PC-3 (cell line): ENCODE measurements around the gene NAV2. TPM values are rescaled to one million over a fixed set of nuclear protein-coding genes. Genes with fewer than 3 reads are reported as not detected.

ENCODE experiments used
- ATAC-seq: fragments of 200-7000 bp; cut with Tn5 transposase; 2 replicates; pipeline ENCODE4 v1.9.1; 2020; ENCODE audit warnings: mild to moderate bottlenecking, moderate library complexity
- BruUV-seq: library from RNA; stranded (reverse); fragments of 400-500 nt; replicated peaks from 2 replicates; lab custom pipeline; 2021; lab: Mats Ljungman, UMichigan
- CTCF ChIA-PET: fragments of 300-600 bp; sonication (Branson Sonifier 250); formaldehyde crosslinking; loops from one replicate; lab custom pipeline; 2022; ENCODE audit warnings: antibody characterized with exemption; lab: Charles Lee
- POLR2A ChIA-PET: fragments of 300-600 bp; sonication (Branson Sonifier 250); formaldehyde crosslinking; loops from one replicate; lab custom pipeline; 2022; ENCODE audit warnings: antibody characterized with exemption; ENCODE audit not compliant: unreplicated experiment; lab: Charles Lee
- DNase-seq: peaks from one replicate; pipeline ENCODE4 v3.0.0-alpha.2; 2015
- H2AFZ ChIP-seq: fragments of 300-600 bp; sonication (generic); 2 replicates; pipeline ENCODE4 v1.6.0; 2016; ENCODE audit warnings: antibody characterized with exemption, low read length
- H3F3A ChIP-seq: fragments of 300-600 bp; sonication (generic); one replicate; pipeline ENCODE4 v1.6.0; 2017; ENCODE audit warnings: antibody characterized with exemption, low read length, control low read depth, mild to moderate bottlenecking; ENCODE audit not compliant: unreplicated experiment
- H3K27ac ChIP-seq: fragments of 300-600 bp; sonication (generic); 2 replicates; pipeline ENCODE4 v1.5.1; 2016; ENCODE audit warnings: mild to moderate bottlenecking, low read length
- H3K27me3 ChIP-seq: fragments of 300-600 bp; sonication (generic); 2 replicates; pipeline ENCODE4 v1.6.1; 2016; ENCODE audit warnings: low read length, mixed read lengths
- H3K36me3 ChIP-seq: fragments of 300-600 bp; sonication (generic); 2 replicates; pipeline ENCODE4 v1.6.1; 2016; ENCODE audit warnings: low read depth, mixed run types, low read length, mixed read lengths
- H3K4me1 ChIP-seq: fragments of 300-600 bp; sonication (generic); 2 replicates; pipeline ENCODE4 v1.5.1; 2016; ENCODE audit warnings: low read length; ENCODE audit not compliant: insufficient read depth
- H3K4me2 ChIP-seq: fragments of 300-600 bp; sonication (generic); 2 replicates; pipeline ENCODE4 v1.6.0; 2016; ENCODE audit warnings: low read length
- H3K4me3 ChIP-seq: fragments of 300-600 bp; sonication (generic); 2 replicates; pipeline ENCODE4 v1.5.1; 2016; ENCODE audit warnings: mild to moderate bottlenecking, low read length, mixed read lengths
- H3K79me2 ChIP-seq: fragments of 300-600 bp; sonication (generic); 2 replicates; pipeline ENCODE4 v1.6.1; 2017; ENCODE audit warnings: low read length, mixed read lengths
- H3K9ac ChIP-seq: fragments of 300-600 bp; sonication (generic); 2 replicates; pipeline ENCODE4 v1.6.0; 2016; ENCODE audit warnings: mild to moderate bottlenecking, low read length
- H3K9me2 ChIP-seq: fragments of 300-600 bp; sonication (generic); replicated peaks from 2 replicates; pipeline ENCODE4 v1.6.1; 2016; ENCODE audit warnings: mixed run types, low read length, mixed read lengths
- H3K9me3 ChIP-seq: fragments of 300-600 bp; sonication (generic); 2 replicates; pipeline ENCODE4 v1.6.1; 2016; ENCODE audit warnings: low read length, mixed read lengths
- H4K20me1 ChIP-seq: fragments of 300-600 bp; sonication (generic); 2 replicates; pipeline ENCODE4 v1.6.1; 2016; ENCODE audit warnings: low read length, mixed read lengths
- CTCF ChIP-seq: fragments of 300-600 bp; sonication (generic); conservative IDR thresholded peaks from 2 replicates; pipeline ENCODE4 v1.5.1; 2017; ENCODE audit warnings: antibody characterized with exemption, low read depth, mild to moderate bottlenecking, low read length
- EZH2 ChIP-seq: fragments of 300-600 bp; sonication (generic); IDR thresholded peaks from one replicate; pipeline ENCODE4 v1.6.1; 2017; ENCODE audit warnings: antibody characterized with exemption, mild to moderate bottlenecking, low read length; ENCODE audit not compliant: unreplicated experiment
- EZH2phosphoT487 ChIP-seq: fragments of 300-600 bp; sonication (generic); IDR thresholded peaks from 2 replicates; pipeline ENCODE4 v1.6.1; 2018; ENCODE audit warnings: mild to moderate bottlenecking, antibody characterized with exemption, low read length, borderline replicate concordance
- intact Hi-C: fragments of 100-400 bp; cut with micrococcal nuclease; formaldehyde crosslinking; loops from 2 replicates; pipeline ENCODE4 v1.9.0; 2023
- total RNA-seq: library from RNA; depleted of rRNA; stranded (reverse); fragments of >200 nt; gene quantifications from 2 replicates; pipeline ENCODE4 v1.2.3, GENCODE V29; 2014

NAV2 gene
- total RNA-seq, 1 experiment from 2014 or later, result 10.4 TPM

- CTCF ChIA-PET, result no interaction called here
- POLR2A ChIA-PET, result no interaction called here
These were observed 168.5 kb downstream of the NAV2 start for GRCh38 chr11:19881177-19881576.

DNA sequence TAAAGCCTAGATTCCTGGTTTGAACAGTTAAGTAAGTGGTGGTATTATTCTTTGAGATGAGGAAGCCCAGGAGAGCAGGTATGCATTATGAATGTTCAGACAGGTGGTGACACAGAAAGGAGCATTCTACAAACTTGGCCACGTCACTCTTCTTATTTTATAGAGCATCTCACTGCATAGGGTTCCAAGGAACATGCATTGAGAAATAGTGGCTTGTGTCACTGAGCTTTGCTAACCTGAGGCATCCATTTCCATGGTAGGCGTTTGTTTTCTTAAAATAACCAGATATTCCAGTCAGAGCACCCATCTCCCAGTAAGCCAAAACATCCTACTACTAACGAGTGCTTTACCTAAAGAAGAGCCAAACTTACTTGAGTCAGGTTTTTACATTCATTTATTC, 169.7 kb downstream of the NAV2 start:
- no peak for ATAC-seq
- no peak overlapping the region for H3K9ac ChIP-seq
- BruUV-seq, result TSS peak; percentile 11

More at GRCh38 chr11:19881177-19881576, 168.5 kb downstream of the NAV2 start:
- peaks cover 6% of the 10 kb centered on the region for H3K36me3 ChIP-seq
- intact Hi-C loops, result no loop called here
- H2AFZ ChIP-seq, result no peak overlapping the region
- TF ChIP-seq EZH2phosphoT487, result no peak
- TF ChIP-seq CTCF, result no peak
- TF ChIP-seq EZH2, result no peak
- no TSS peak for BruUV-seq
- no peaks in the 10 kb centered on the region for H3K4me1 ChIP-seq
- H3K4me2 ChIP-seq, result no peak overlapping the region
- H3K4me3 ChIP-seq, result no peak overlapping the region
- H3K9me3 ChIP-seq, result no peaks in the 10 kb centered on the region
- H3K27ac ChIP-seq, result no peak overlapping the region
- H3K79me2 ChIP-seq, result no peaks in the 10 kb centered on the region
- H3F3A ChIP-seq, result no peaks in the 10 kb centered on the region
- no peaks in the 10 kb centered on the region for H3K9me2 ChIP-seq
- ATAC-seq, result no peak
- no peaks in the 10 kb centered on the region for H4K20me1 ChIP-seq
- no peak overlapping the region for H3K9ac ChIP-seq
- no peaks in the 10 kb centered on the region for H3K27me3 ChIP-seq
- DNase-seq, result no peak

More for the DNA sequence above, 169.7 kb downstream of the NAV2 start:
- Histone ChIP-seq H3K27me3 (no peaks in the 10 kb centered on the region), H3K9me3 (no peaks in the 10 kb centered on the region), H3K4me2 (no peak overlapping the region), H2AFZ (no peak overlapping the region), H3K9me2 (no peaks in the 10 kb centered on the region), H3K79me2 (no peaks in the 10 kb centered on the region), H3F3A (no peaks in the 10 kb centered on the region), H3K27ac (no peak overlapping the region), H3K4me1 (no peaks in the 10 kb centered on the region), H3K36me3 (peaks cover 6% of the 10 kb centered on the region), H4K20me1 (no peaks in the 10 kb centered on the region), H3K4me3 (no peak overlapping the region)
- no peak for TF ChIP-seq EZH2
- no peak for TF ChIP-seq CTCF
- TF ChIP-seq EZH2phosphoT487, result no peak
- CTCF ChIA-PET, result no interaction called here
- DNase-seq, result no peak
- intact Hi-C loops, result no loop called here
- POLR2A ChIA-PET, result no interaction called here
